ENCODE measurements around the gene FREM2. TPM values are rescaled to one million over a fixed set of nuclear protein-coding genes. Genes with fewer than 3 reads are reported as not detected.

The FREM2 gene
- polyA plus RNA-seq, 1 of the 3 experiments (the other 2 are of a cell fraction): not detected

DNA sequence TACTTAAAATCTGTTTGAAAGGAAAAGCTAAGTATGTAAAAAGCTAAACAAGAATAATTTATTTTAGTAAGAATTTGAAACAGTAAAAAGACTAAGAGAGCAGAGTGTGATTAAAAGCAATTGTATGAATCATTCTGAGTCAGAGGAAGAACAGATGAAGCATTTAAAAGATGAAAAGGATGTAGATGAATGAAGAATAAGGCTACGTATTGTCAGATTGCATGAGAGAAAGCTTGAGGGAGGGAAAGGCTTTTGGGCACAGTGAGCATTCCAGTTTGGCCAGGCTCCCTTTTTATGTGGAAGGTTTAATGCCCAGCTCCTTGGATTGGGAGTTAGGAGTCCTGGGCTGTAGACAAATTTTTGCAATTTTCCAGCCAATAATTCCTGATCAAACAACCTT lies 117.7 kb downstream of the FREM2 start:
- CTCF ChIA-PET: interaction anchor here (1.1 kb wide), 1 partner anchor 213 kb away, joined by 3 read pairs; no protein-coding TSS in a partner anchor
- no peak overlapping the region for H3K4me2 ChIP-seq
- POLR2A ChIA-PET: no interaction called here

DNA sequence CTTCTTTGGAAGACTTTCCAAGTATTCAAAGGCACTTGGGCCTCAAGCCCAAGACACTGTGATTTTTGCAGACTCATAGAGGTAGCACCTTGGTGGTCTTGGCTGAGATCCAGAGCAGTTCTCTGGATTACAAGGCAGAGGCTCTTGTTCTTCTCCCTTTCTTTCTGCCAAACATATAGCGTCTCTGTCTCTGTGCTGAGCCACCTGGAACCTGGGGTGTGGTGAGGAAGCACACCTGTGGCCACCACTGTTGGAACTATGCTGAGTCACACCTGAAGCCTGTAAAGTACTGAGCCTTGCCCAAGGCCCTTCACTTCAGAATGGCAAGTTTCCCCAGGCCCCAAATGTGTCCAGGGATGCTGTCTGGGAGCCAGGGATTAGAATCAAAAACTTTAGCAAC lies 127.5 kb downstream of the FREM2 start:
- H3K36me3 ChIP-seq (replicated peaks in 1 of 2; ENCODE audit: control insufficient read depth in 1 of 2, insufficient read depth in 2 of 2, low read length in 1 of 2): no peaks in the 10 kb centered on the region
- H2AFZ ChIP-seq (ENCODE audit: low read depth): no peak overlapping the region
- no peak for DNase-seq
- no peak overlapping the region for H3K27ac ChIP-seq (ENCODE audit: low read depth in 2 of 2, low read length in 1 of 2)
- WGBS (ENCODE audit: low lambda C conversion rate): 20% methylated on average over 1 of the region's 1 CpG
- H3F3A ChIP-seq (replicated peaks; ENCODE audit: insufficient read depth): no peaks in the 10 kb centered on the region
- no peak overlapping the region for H3K4me2 ChIP-seq
- H3K4me1 ChIP-seq (ENCODE audit: control insufficient read depth in 1 of 2, insufficient read depth in 2 of 2, low read depth in 1 of 2, low read length in 1 of 2): peaks cover 0 to 4% of the 10 kb centered on the region in 2 experiments; a peak in 2 of 4 replicates
- no peak overlapping the region for H3K4me3 ChIP-seq (ENCODE audit: low read depth in 2 of 2, low read length in 1 of 2)
- H4K20me1 ChIP-seq (ENCODE audit: insufficient read depth): no peaks in the 10 kb centered on the region
- no peaks in the 10 kb centered on the region for H3K27me3 ChIP-seq (ENCODE audit: insufficient read depth)
- TF ChIP-seq NFIC (IDR thresholded peaks at IDR 0.05; ENCODE audit: borderline replicate concordance) (no peak), FOXM1 (IDR thresholded peaks at IDR 0.05; ENCODE audit: low read depth) (no peak)
- TF ChIP-seq, protein P1, sequence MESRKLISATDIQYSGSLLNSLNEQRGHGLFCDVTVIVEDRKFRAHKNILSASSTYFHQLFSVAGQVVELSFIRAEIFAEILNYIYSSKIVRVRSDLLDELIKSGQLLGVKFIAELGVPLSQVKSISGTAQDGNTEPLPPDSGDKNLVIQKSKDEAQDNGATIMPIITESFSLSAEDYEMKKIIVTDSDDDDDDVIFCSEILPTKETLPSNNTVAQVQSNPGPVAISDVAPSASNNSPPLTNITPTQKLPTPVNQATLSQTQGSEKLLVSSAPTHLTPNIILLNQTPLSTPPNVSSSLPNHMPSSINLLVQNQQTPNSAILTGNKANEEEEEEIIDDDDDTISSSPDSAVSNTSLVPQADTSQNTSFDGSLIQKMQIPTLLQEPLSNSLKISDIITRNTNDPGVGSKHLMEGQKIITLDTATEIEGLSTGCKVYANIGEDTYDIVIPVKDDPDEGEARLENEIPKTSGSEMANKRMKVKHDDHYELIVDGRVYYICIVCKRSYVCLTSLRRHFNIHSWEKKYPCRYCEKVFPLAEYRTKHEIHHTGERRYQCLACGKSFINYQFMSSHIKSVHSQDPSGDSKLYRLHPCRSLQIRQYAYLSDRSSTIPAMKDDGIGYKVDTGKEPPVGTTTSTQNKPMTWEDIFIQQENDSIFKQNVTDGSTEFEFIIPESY (IDR thresholded peaks at IDR 0.05; ENCODE audit: borderline replicate concordance, low read depth): no peak
- TF ChIP-seq, protein P2, sequence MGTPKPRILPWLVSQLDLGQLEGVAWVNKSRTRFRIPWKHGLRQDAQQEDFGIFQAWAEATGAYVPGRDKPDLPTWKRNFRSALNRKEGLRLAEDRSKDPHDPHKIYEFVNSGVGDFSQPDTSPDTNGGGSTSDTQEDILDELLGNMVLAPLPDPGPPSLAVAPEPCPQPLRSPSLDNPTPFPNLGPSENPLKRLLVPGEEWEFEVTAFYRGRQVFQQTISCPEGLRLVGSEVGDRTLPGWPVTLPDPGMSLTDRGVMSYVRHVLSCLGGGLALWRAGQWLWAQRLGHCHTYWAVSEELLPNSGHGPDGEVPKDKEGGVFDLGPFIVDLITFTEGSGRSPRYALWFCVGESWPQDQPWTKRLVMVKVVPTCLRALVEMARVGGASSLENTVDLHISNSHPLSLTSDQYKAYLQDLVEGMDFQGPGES (IDR thresholded peaks at IDR 0.05; ENCODE audit: low read depth, low read length): no peak
- no peaks in the 10 kb centered on the region for H3K9me2 ChIP-seq
- CTCF ChIA-PET: no interaction called here
- POLR2A ChIA-PET: no interaction called here
- H3K9me3 ChIP-seq: peaks cover 6% of the 10 kb centered on the region; the same call in 1 of the 2 replicates
- H3K79me2 ChIP-seq (ENCODE audit: insufficient read depth): no peaks in the 10 kb centered on the region
- H3K9ac ChIP-seq: no peak overlapping the region

More for the DNA sequence above, 117.7 kb downstream of the FREM2 start:
- TF ChIP-seq YY1 (IDR thresholded peaks at IDR 0.05; ENCODE audit: low read depth): no peak
- no peak for TF ChIP-seq MXI1 (IDR thresholded peaks at IDR 0.05; ENCODE audit: low read depth, low read length)
- TF ChIP-seq, protein P2 (IDR thresholded peaks at IDR 0.05; ENCODE audit: low read depth, low read length): no peak
- no peak overlapping the region for H3K9ac ChIP-seq
- no peak overlapping the region for H2AFZ ChIP-seq (ENCODE audit: low read depth)
- H3K4me3 ChIP-seq (ENCODE audit: low read depth in 2 of 2, low read length in 1 of 2): no peak overlapping the region
- no peak overlapping the region for H3K27ac ChIP-seq (ENCODE audit: low read depth in 2 of 2, low read length in 1 of 2)
- no peaks in the 10 kb centered on the region for H3K27me3 ChIP-seq (ENCODE audit: insufficient read depth)
- H3K4me1 ChIP-seq (ENCODE audit: control insufficient read depth in 1 of 2, insufficient read depth in 2 of 2, low read depth in 1 of 2, low read length in 1 of 2): peaks cover 0 to 7% of the 10 kb centered on the region in 2 experiments; a peak in 1 of 4 replicates
- H3K79me2 ChIP-seq (ENCODE audit: insufficient read depth): no peaks in the 10 kb centered on the region
- no peak for DNase-seq
- 26% methylated on average over 1 of the region's 1 CpG for WGBS (ENCODE audit: low lambda C conversion rate)
- no peaks in the 10 kb centered on the region for H3K9me2 ChIP-seq
- 0 out of 2 replicates have a peak, but pooled peaks cover 4% of the 10 kb centered on the region for H3K9me3 ChIP-seq
- H4K20me1 ChIP-seq (ENCODE audit: insufficient read depth): no peaks in the 10 kb centered on the region
- no peaks in the 10 kb centered on the region for H3K36me3 ChIP-seq (replicated peaks in 1 of 2; ENCODE audit: control insufficient read depth in 1 of 2, insufficient read depth in 2 of 2, low read length in 1 of 2)
- H3F3A ChIP-seq (replicated peaks; ENCODE audit: insufficient read depth): no peaks in the 10 kb centered on the region
